ENCODE measurements around the gene REEP6.

DNA sequence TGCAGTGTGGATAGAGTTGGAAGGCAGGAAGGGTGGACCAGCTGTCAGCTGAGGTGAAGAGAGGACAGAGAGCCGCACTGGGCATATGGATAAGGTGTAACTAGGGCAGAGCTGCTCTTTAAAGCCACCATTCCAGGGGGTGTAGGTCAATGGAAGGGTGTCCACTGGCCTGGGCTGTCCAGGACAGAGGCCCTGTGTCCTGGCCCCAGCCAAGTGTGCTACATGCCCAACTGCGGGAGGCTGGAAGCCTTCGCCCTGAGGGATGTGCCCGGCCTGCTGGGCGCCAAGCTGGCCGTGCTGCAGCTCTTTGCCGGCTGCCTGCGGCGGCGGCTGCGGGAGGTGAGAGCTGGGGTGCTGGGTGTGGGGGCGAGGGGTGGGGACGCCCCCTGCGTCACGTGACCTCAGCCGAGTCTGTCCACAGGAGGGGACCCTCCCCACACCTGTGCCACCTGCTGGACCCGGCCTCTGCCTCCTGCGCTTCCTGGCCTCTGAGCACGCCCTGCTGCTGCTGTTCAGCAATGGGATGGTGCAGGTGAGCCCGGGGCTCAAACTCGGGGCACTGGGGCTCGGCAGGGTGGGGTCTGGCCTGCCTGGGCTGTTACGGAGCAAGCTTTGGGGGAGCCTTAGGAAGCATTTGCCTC lies 42.6 kb downstream of the REEP6 start:
- TF ChIP-seq EGR1 (IDR thresholded peaks at IDR 0.05): no peak
- TF ChIP-seq TAF1 (IDR thresholded peaks at IDR 0.05; ENCODE audit: low read depth): no peak
- no peak for TF ChIP-seq YY1 (IDR thresholded peaks at IDR 0.05; ENCODE audit: low read depth)
- no peak for TF ChIP-seq EP300 (IDR thresholded peaks at IDR 0.05; ENCODE audit: borderline replicate concordance)
- TF ChIP-seq RAD21 (IDR thresholded peaks at IDR 0.05; ENCODE audit: low read depth): no peak
- no peak for TF ChIP-seq NFIC (IDR thresholded peaks at IDR 0.05)
- no peak for TF ChIP-seq TCF12 (IDR thresholded peaks at IDR 0.05; ENCODE audit: low read depth)
- TF ChIP-seq, protein P1, sequence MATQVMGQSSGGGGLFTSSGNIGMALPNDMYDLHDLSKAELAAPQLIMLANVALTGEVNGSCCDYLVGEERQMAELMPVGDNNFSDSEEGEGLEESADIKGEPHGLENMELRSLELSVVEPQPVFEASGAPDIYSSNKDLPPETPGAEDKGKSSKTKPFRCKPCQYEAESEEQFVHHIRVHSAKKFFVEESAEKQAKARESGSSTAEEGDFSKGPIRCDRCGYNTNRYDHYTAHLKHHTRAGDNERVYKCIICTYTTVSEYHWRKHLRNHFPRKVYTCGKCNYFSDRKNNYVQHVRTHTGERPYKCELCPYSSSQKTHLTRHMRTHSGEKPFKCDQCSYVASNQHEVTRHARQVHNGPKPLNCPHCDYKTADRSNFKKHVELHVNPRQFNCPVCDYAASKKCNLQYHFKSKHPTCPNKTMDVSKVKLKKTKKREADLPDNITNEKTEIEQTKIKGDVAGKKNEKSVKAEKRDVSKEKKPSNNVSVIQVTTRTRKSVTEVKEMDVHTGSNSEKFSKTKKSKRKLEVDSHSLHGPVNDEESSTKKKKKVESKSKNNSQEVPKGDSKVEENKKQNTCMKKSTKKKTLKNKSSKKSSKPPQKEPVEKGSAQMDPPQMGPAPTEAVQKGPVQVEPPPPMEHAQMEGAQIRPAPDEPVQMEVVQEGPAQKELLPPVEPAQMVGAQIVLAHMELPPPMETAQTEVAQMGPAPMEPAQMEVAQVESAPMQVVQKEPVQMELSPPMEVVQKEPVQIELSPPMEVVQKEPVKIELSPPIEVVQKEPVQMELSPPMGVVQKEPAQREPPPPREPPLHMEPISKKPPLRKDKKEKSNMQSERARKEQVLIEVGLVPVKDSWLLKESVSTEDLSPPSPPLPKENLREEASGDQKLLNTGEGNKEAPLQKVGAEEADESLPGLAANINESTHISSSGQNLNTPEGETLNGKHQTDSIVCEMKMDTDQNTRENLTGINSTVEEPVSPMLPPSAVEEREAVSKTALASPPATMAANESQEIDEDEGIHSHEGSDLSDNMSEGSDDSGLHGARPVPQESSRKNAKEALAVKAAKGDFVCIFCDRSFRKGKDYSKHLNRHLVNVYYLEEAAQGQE (IDR thresholded peaks at IDR 0.05; ENCODE audit: low read depth): no peak
- no peak for TF ChIP-seq CEBPB (IDR thresholded peaks at IDR 0.05)
- TF ChIP-seq, protein P2, sequence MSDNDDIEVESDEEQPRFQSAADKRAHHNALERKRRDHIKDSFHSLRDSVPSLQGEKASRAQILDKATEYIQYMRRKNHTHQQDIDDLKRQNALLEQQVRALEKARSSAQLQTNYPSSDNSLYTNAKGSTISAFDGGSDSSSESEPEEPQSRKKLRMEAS (IDR thresholded peaks at IDR 0.05): no peak
- TF ChIP-seq ZBTB7A (IDR thresholded peaks at IDR 0.05; ENCODE audit: low read depth): no peak
- TF ChIP-seq CREB1 (IDR thresholded peaks at IDR 0.05; ENCODE audit: low read depth): no peak
- TF ChIP-seq, protein P3, sequence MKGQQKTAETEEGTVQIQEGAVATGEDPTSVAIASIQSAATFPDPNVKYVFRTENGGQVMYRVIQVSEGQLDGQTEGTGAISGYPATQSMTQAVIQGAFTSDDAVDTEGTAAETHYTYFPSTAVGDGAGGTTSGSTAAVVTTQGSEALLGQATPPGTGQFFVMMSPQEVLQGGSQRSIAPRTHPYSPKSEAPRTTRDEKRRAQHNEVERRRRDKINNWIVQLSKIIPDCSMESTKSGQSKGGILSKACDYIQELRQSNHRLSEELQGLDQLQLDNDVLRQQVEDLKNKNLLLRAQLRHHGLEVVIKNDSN (IDR thresholded peaks at IDR 0.05): peak; percentile 39
- TF ChIP-seq TEAD4 (IDR thresholded peaks at IDR 0.05): no peak
